ENCODE results near the gene STK17A.

GRCh38 chr7:43640679-43641078 lies 57.8 kb downstream of the STK17A start:
- TF ChIP-seq BHLHE40 (IDR thresholded peaks at IDR 0.05; ENCODE audit: borderline replicate concordance), result no peak
- no peak for TF ChIP-seq CTBP1 (IDR thresholded peaks at IDR 0.05; ENCODE audit: borderline replicate concordance)
- TF ChIP-seq ELF4 (IDR thresholded peaks at IDR 0.05), result no peak
- TF ChIP-seq TARDBP (IDR thresholded peaks at IDR 0.05), result no peak
- TF ChIP-seq SP1 (IDR thresholded peaks at IDR 0.05), result no peak

Measured in HEK293T (cell line).